Esophagus muscularis mucosa (tissue), 4 donors: Measurements from ENCODE around the gene DOCK1. TPM values are rescaled to one million over a fixed set of nuclear protein-coding genes. Genes with fewer than 3 reads are reported as not detected.

Experiments used
- DNase-seq: peaks from one replicate; pipeline ENCODE4 v3.0.0-alpha.2; 2017; ENCODE audit errors: extremely low spot score
- H3K27ac ChIP-seq, 4 donors: fragments of 200-600 bp; sonication (generic); replicated peaks in 1 of 4; 1 replicate in 3 of 4; 2 replicates in 1 of 4; pipeline ENCODE4 v1.5.1; 2016 to 2019; ENCODE audit warnings: mild to moderate bottlenecking in 1 of 4
- H3K27me3 ChIP-seq, 4 donors: fragments of 200-600 bp; sonication (generic); one replicate each; pipeline versions ENCODE4 v1.5.1 to v1.6.0; 2016 to 2019
- H3K36me3 ChIP-seq, 4 donors: fragments of 200-600 bp; sonication (generic); one replicate each; pipeline ENCODE4 v1.5.1; 2016 to 2019
- H3K4me1 ChIP-seq, 4 donors: fragments of 200-600 bp; sonication (generic); one replicate each; pipeline ENCODE4 v1.5.1; 2016 to 2019
- H3K4me3 ChIP-seq, 4 donors: fragments of 200-600 bp; sonication (generic); 1 replicate in 2 of 4; 2 replicates in 2 of 4; pipeline ENCODE4 v1.5.1; 2016 to 2019; ENCODE audit warnings: mild to moderate bottlenecking in 4 of 4, moderate library complexity in 1 of 4
- H3K9me3 ChIP-seq, 4 donors: fragments of 200-600 bp; sonication (generic); 1 replicate in 3 of 4; 2 replicates in 1 of 4; pipeline ENCODE4 v1.5.1; 2016 to 2019
- EP300 ChIP-seq: sonication (generic); formaldehyde crosslinking; IDR thresholded peaks from one replicate; pipeline ENCODE4 v1.6.1; 2017; ENCODE audit warnings: antibody characterized with exemption
- POLR2A ChIP-seq: fragments of 450-650 bp; IDR thresholded peaks from one replicate; pipeline ENCODE4 v1.6.1; 2017; ENCODE audit warnings: antibody characterized with exemption, moderate library complexity, mild to moderate bottlenecking, low read depth
- POLR2AphosphoS5 ChIP-seq, 2 donors: sonication (generic); formaldehyde crosslinking; IDR thresholded peaks; one replicate each; pipeline ENCODE4 v1.6.1; 2017; ENCODE audit warnings: antibody characterized with exemption in 2 of 2
- whole genome bisulfite sequencing: methylation state at CpG from one replicate; pipeline ENCODE4 v1.1.5; 2018; 5-methylcytosine and 5-hydroxymethylcytosine counted together
- intact Hi-C: fragments of 100-400 bp; cut with DNase I; formaldehyde crosslinking; loops from one replicate; pipeline ENCODE4 v1.15.1; 2023
- total RNA-seq, 4 donors: library from RNA; depleted of rRNA; stranded (reverse); fragments of >200 nt; gene quantifications; one replicate each; pipeline versions ENCODE4 v1.1.0 to v1.2.1, GENCODE V29; 2016
- TF ChIP-seq, protein P1 (sequence below), 3 experiments: fragments of 200-600 bp in 2 of 3; fragments of 450-650 bp in 1 of 3; sonication (generic) in 2 of 3; IDR thresholded peaks; one replicate each; pipeline ENCODE4 v1.5.1; 2017 to 2019; ENCODE audit warnings: antibody characterized with exemption in 3 of 3, mild to moderate bottlenecking in 2 of 3, moderate library complexity in 1 of 3

The DOCK1 gene
- total RNA-seq, 4 donors from 2014 or later: 41.4 to 60.3 (median 55.3) TPM

DNA sequence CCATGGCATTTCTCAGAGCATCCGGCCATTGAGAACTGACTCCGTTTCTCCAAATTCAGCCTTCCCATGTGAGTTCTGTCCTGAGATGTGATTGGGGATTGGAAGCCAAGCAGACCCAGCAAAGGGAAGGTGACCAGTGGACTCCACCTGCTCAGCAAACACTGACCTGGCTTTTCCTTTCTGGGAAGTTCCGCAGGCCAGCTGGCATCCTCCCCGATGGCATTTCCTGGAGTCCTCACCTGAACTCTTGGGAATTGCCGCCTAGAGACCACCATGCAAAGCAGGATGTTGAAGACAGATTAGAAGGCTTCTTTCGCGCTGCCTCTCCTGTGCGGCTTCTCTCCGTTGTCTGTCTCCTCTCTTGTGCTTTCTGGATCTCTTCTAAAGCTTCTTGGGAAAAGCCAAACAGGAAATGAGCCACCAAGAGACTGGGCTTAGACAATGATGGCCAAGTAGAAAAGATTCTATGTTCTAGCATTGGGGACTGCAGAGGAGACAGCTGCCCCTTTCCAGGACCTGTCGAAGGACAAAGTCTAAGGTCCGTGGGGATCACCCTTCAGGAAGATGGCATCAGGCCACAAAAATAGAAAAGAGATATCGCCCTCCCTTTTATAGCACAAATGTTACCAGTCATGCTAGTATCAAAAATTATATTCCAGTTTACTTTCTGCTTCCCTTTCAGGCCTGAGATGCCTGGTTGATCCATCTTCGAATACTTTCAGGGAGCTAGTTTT is 394.9 kb downstream of the DOCK1 start:
- WGBS: 87% methylated on average over 13 of the region's 13 CpGs
- Histone ChIP-seq H3K4me3 (no peak overlapping the region), H3K27me3 (no peaks in the 10 kb centered on the region), H3K9me3 (no peaks in the 10 kb centered on the region), H3K36me3 (peaks cover 0 to 1% (median under 1%) of the 10 kb centered on the region in 4 donors), H3K4me1 (no peaks in the 10 kb centered on the region), H3K27ac (no peak overlapping the region)
- intact Hi-C loops: no loop called here
- no peak for DNase-seq
- TF ChIP-seq, protein P1, sequence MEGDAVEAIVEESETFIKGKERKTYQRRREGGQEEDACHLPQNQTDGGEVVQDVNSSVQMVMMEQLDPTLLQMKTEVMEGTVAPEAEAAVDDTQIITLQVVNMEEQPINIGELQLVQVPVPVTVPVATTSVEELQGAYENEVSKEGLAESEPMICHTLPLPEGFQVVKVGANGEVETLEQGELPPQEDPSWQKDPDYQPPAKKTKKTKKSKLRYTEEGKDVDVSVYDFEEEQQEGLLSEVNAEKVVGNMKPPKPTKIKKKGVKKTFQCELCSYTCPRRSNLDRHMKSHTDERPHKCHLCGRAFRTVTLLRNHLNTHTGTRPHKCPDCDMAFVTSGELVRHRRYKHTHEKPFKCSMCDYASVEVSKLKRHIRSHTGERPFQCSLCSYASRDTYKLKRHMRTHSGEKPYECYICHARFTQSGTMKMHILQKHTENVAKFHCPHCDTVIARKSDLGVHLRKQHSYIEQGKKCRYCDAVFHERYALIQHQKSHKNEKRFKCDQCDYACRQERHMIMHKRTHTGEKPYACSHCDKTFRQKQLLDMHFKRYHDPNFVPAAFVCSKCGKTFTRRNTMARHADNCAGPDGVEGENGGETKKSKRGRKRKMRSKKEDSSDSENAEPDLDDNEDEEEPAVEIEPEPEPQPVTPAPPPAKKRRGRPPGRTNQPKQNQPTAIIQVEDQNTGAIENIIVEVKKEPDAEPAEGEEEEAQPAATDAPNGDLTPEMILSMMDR (IDR thresholded peaks at IDR 0.05): no peak
- no peak for TF ChIP-seq EP300
- TF ChIP-seq POLR2AphosphoS5 (IDR thresholded peaks at IDR 0.05): no peak
- TF ChIP-seq POLR2A: no peak

DNA sequence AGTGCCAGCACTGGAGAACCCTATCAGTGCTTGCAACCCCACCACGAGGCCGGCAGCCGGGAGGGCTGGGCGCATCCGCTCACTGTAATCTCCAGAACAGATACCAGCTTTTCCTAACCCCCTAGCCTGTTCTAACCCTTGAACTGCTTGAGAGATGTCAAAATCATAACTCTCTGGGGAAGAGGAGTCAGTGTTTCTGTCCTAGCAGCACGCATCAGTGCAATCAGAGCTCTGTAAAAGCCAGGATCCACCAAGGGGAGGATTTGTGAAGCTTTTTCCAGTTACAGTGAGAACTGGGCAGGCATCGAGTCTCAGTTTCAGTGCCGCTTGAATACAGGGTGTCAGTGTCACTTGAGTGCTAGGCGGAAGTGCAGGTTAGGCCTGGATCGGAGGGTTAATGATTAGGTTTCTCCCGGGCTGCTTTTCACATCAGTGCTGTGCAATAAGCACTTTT is 395.7 kb downstream of the DOCK1 start:
- H3K4me3 ChIP-seq: no peak overlapping the region
- intact Hi-C loops: no loop called here
- no peak for DNase-seq
- H3K36me3 ChIP-seq: no peaks in the 10 kb centered on the region
- no peak for TF ChIP-seq POLR2A
- TF ChIP-seq, protein P1 (IDR thresholded peaks at IDR 0.05): no peak
- TF ChIP-seq EP300: no peak
- no peak for TF ChIP-seq POLR2AphosphoS5 (IDR thresholded peaks at IDR 0.05)
- H3K4me1 ChIP-seq: no peaks in the 10 kb centered on the region
- no peaks in the 10 kb centered on the region for H3K9me3 ChIP-seq
- no peaks in the 10 kb centered on the region for H3K27me3 ChIP-seq
- no peak overlapping the region for H3K27ac ChIP-seq
- WGBS: 94% methylated on average over 11 of the region's 11 CpGs

DNA sequence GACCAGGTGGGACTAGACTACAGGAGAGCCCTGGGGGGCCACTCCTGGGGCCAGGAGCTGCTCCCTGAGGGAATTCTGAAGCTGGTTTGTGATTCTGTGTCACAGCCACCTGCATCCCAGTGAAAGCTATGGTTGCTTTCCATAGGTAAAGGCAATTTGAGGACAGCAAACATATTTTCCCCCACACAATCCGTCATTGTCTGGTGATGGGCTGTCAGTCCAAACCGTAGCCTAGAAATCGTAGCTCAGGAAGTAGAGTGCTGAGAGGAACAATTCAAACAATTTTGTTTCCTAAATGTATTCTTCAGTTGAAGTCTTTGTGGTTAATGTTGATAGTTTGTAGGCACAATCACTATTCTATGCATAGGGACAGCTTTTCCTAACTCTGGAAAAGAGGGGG is 397.1 kb downstream of the DOCK1 start:
- no peak overlapping the region for H3K27ac ChIP-seq
- DNase-seq: no peak
- WGBS: 66% methylated on average over 3 of the region's 3 CpGs
- intact Hi-C loops: no loop called here
- no peaks in the 10 kb centered on the region for H3K27me3 ChIP-seq
- H3K9me3 ChIP-seq: no peaks in the 10 kb centered on the region
- no peaks in the 10 kb centered on the region for H3K36me3 ChIP-seq
- TF ChIP-seq, protein P1 (IDR thresholded peaks at IDR 0.05): no peak
- no peak for TF ChIP-seq POLR2A
- TF ChIP-seq POLR2AphosphoS5 (IDR thresholded peaks at IDR 0.05): no peak
- TF ChIP-seq EP300: no peak
- no peak overlapping the region for H3K4me3 ChIP-seq
- no peaks in the 10 kb centered on the region for H3K4me1 ChIP-seq

DNA sequence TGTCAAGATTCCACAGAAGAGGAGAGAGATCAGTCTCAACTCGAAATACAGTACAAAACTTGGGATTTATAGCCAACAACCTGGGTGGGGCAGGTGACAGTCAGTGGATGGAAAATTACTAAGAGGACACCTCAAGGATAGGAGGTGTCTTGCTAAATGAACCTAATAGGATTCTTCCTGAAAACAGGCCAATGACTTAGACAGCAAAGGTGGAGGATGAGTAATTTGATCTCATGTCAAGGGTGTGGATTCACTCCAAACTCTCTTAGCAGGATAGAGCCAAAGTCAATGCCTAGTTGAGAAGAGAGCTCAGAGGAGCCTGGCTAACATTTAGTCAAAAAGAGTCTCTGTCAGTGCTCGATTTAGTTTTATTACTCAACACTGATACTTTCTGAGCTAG is 397.9 kb downstream of the DOCK1 start:
- Histone ChIP-seq H3K27me3 (no peaks in the 10 kb centered on the region), H3K9me3 (no peaks in the 10 kb centered on the region), H3K36me3 (no peaks in the 10 kb centered on the region), H3K27ac (no peak overlapping the region), H3K4me1 (no peaks in the 10 kb centered on the region), H3K4me3 (no peak overlapping the region)
- 75% methylated on average over 2 of the region's 2 CpGs for WGBS
- DNase-seq: no peak
- intact Hi-C loops: no loop called here
- TF ChIP-seq POLR2A (no peak), POLR2AphosphoS5 (IDR thresholded peaks at IDR 0.05) (no peak), EP300 (no peak)
- TF ChIP-seq, protein P1 (IDR thresholded peaks at IDR 0.05): no peak
